T-helper 1 cell treated with Interleukin-12 subunit alpha and Interleukin-12 subunit beta and Interleukin-4 antibody, amounts not matched to agents 30 ng/mL and 1 ng/mL, for 36 hours (primary cell): ENCODE results near the gene ZNF385B. TPM values are rescaled to one million over a fixed set of nuclear protein-coding genes. Genes with fewer than 3 reads are reported as not detected.

Experiments
- intact Hi-C: fragments of 100-400 bp; cut with micrococcal nuclease; formaldehyde crosslinking; loops from one replicate; pipeline ENCODE4 v1.15.1; 2024
- total RNA-seq: library from RNA; stranded (reverse); gene quantifications from 2 replicates; pipeline ENCODE4 v1.2.3, GENCODE V29; 2022

The ZNF385B gene
- total RNA-seq, 1 donor from 2014 or later = not detected

DNA sequence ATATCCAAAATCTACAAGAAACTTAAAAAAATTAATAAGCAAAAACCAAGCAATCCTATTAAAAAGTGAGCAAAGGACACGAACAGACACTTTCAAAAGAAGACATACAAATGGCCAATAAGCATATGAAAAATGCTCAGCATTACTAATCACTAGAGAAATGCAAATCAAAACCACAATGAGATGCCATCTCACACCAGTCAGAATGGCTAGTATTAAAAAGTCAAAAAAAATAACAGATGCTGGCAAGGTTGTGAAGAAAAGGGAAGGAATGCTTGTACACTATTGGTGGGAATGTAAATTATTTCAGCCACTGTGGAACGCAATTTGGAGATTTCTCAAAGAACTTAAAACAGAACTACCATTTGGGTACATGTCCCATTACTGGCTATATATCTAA is 467.9 kb downstream of the ZNF385B start:
- intact Hi-C loops = no loop called here

Other genes with a start within 250 kb of the ZNF385B start
- 24.0 and 24.1 TPM in 2 replicates for gene CWC22, start 145.7 kb upstream of the ZNF385B start, total RNA-seq